ENCODE results near the gene PLCB3.
A peak's percentile ranks its signal among the peaks of the same experiment; 100 is the strongest.

The PLCB3 gene

GRCh38 chr11:64290352-64291261 lies 39.3 kb downstream of the PLCB3 start:
- no peak for DNase-seq

- DNase-seq = no peak
Measured at GRCh38 chr11:64291262-64291751, 40.0 kb downstream of the PLCB3 start, which contains the start of gene KCNK4. Gene KCNK4, plus strand, starts transcription at chr11:64291302. Its CDS starts 1,717 bp downstream, at chr11:64293019.

GRCh38 chr11:64291752-64292459 lies 40.6 kb downstream of the PLCB3 start:
- DNase-seq = no peak

- no peak for DNase-seq
Measured at GRCh38 chr11:64292460-64293254, 41.3 kb downstream of the PLCB3 start.

GRCh38 chr11:64294774-64295173 lies 43.4 kb downstream of the PLCB3 start:
- no peak for DNase-seq

- DNase-seq = no peak
Measured at GRCh38 chr11:64295760-64296159, 44.4 kb downstream of the PLCB3 start.

GRCh38 chr11:64296236-64296635 lies 44.9 kb downstream of the PLCB3 start:
- DNase-seq = no peak

GRCh38 chr11:64296830-64297698 lies 45.7 kb downstream of the PLCB3 start:
- no peak for DNase-seq

GRCh38 chr11:64297699-64298358 lies 46.5 kb downstream of the PLCB3 start:
- DNase-seq = no peak

- no peak for DNase-seq
Measured at GRCh38 chr11:64298966-64299846, 47.9 kb downstream of the PLCB3 start.

- DNase-seq = no peak
Measured at GRCh38 chr11:64299847-64300648, 48.7 kb downstream of the PLCB3 start, which contains the start of gene CATSPERZ. Gene CATSPERZ, plus strand, starts transcription at chr11:64300358. Its CDS starts 53 bp downstream, at chr11:64300411.

GRCh38 chr11:64303109-64304031 lies 52.0 kb downstream of the PLCB3 start:
- DNase-seq = no peak

- DNase-seq = no peak
Measured at GRCh38 chr11:64304032-64304315, 52.6 kb downstream of the PLCB3 start.

GRCh38 chr11:64304316-64305072 lies 53.2 kb downstream of the PLCB3 start:
- peak; percentile 89 for DNase-seq

- peak; percentile 99 for DNase-seq
Measured at GRCh38 chr11:64305075-64305690, 53.9 kb downstream of the PLCB3 start, which contains the start of gene ESRRA. Gene ESRRA, plus strand, starts transcription at chr11:64305524. Its CDS starts 1,656 bp downstream, at chr11:64307180.

- peak; percentile 57 for DNase-seq
Measured at GRCh38 chr11:64305691-64306562, 54.6 kb downstream of the PLCB3 start.
